ENCODE measurements around the gene CFAP97D1. TPM values are rescaled to one million over a fixed set of nuclear protein-coding genes. Genes with fewer than 3 reads are reported as not detected.

The CFAP97D1 gene
- total RNA-seq, 2 experiments from 2014 or later: not detected

GRCh38 chr17:43801844-43802243 is 21.6 kb downstream of the CFAP97D1 start:
- DNase-seq (no peak), ATAC-seq (no peak)
- H3K4me3 Mint-ChIP-seq: no peak overlapping the region
- H3K27ac Mint-ChIP-seq: no peak overlapping the region
- POLR2A ChIA-PET: no interaction called here
- no peaks in the 10 kb centered on the region for H3K36me3 Mint-ChIP-seq (ENCODE audit: low read depth)
- no peaks in the 10 kb centered on the region for H3K9me3 Mint-ChIP-seq (ENCODE audit: insufficient read depth)
- CTCF ChIA-PET: no interaction called here
- H3K4me1 Mint-ChIP-seq (ENCODE audit: low read depth): no peaks in the 10 kb centered on the region
- peaks cover 30% of the 10 kb centered on the region for H3K27me3 Mint-ChIP-seq (ENCODE audit: low read depth)

DNA sequence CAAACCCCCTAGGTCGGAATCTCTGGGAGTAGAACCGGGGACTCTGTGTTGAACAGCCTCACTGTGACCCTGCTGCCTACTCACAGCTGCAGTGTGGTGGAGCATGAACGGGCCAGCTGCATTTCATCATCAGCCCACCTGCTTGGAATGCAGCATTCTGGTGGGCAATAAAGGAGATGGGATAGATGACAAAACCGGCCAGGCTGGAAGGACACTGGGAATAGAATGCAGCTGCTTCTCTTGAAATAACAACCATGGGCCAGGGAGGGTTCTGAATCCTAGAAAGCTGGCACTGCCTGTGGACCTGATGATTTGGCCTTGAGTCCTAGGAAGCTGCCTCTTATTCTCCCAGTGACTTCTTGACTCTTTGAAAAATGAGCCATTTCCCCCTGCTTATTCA is 23.5 kb downstream of the CFAP97D1 start:
- no peak overlapping the region for H3K27ac Mint-ChIP-seq
- ATAC-seq: no peak

GRCh38 chr17:43805117-43805516 is 24.9 kb downstream of the CFAP97D1 start:
- H3K27me3 Mint-ChIP-seq (ENCODE audit: low read depth): peaks cover 27% of the 10 kb centered on the region
- no peaks in the 10 kb centered on the region for H3K36me3 Mint-ChIP-seq (ENCODE audit: low read depth)
- ChIA-PET CTCF (interaction anchor here (1.0 kb wide), 1 partner anchor 39 kb away, joined by 3 read pairs; no protein-coding TSS in a partner anchor), POLR2A (no interaction called here)
- no peak for DNase-seq
- no peaks in the 10 kb centered on the region for H3K4me1 Mint-ChIP-seq (ENCODE audit: low read depth)
- H3K9me3 Mint-ChIP-seq (ENCODE audit: insufficient read depth): no peaks in the 10 kb centered on the region
- H3K27ac Mint-ChIP-seq: no peak overlapping the region
- no peak overlapping the region for H3K4me3 Mint-ChIP-seq
- ATAC-seq: no peak

More for the DNA sequence above, 23.5 kb downstream of the CFAP97D1 start:
- no peaks in the 10 kb centered on the region for H3K36me3 Mint-ChIP-seq (ENCODE audit: low read depth)
- ChIA-PET POLR2A (no interaction called here), CTCF (interaction anchor here (0.8 kb wide), 1 partner anchor 130 kb away, joined by 3 read pairs; no protein-coding TSS in a partner anchor)
- H3K4me1 Mint-ChIP-seq (ENCODE audit: low read depth): no peaks in the 10 kb centered on the region
- H3K9me3 Mint-ChIP-seq (ENCODE audit: insufficient read depth): no peaks in the 10 kb centered on the region
- DNase-seq: no peak
- no peak overlapping the region for H3K4me3 Mint-ChIP-seq
- H3K27me3 Mint-ChIP-seq (ENCODE audit: low read depth): peaks cover 30% of the 10 kb centered on the region

GRCh38 chr17:43808076-43808475 is 27.8 kb downstream of the CFAP97D1 start:
- no peak for ATAC-seq
- no peak overlapping the region for H3K27ac Mint-ChIP-seq
- H3K9me3 Mint-ChIP-seq (ENCODE audit: insufficient read depth): no peaks in the 10 kb centered on the region
- no peak overlapping the region for H3K4me3 Mint-ChIP-seq
- CTCF ChIA-PET: no interaction called here
- no peaks in the 10 kb centered on the region for H3K4me1 Mint-ChIP-seq (ENCODE audit: low read depth)
- no peak for DNase-seq
- POLR2A ChIA-PET: no interaction called here
- H3K36me3 Mint-ChIP-seq (ENCODE audit: low read depth): no peaks in the 10 kb centered on the region
- H3K27me3 Mint-ChIP-seq (ENCODE audit: low read depth): peaks cover 15% of the 10 kb centered on the region

DNA sequence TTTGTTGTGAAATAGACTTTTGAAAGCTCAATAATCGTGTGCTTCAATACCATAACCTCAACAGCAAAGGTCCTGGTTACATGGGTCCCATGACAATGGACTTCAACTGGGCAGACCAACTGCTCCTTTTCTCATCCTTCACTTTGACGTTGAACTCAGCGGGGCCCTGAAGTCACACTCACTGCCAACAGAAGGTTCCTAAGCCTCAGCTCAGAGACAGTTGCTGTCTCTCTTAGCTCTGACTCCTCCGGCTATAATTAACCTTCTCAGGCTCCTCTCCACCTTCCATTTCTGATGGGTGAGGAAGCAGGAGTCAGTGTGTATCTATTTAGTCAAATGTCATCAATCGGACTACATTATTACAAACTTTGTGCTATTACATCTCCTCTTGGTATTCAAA is 28.9 kb downstream of the CFAP97D1 start:
- H3K4me3 Mint-ChIP-seq: no peak overlapping the region
- peaks cover 12% of the 10 kb centered on the region for H3K27me3 Mint-ChIP-seq (ENCODE audit: low read depth)
- H3K27ac Mint-ChIP-seq: no peak overlapping the region
- no peaks in the 10 kb centered on the region for H3K36me3 Mint-ChIP-seq (ENCODE audit: low read depth)
- H3K4me1 Mint-ChIP-seq (ENCODE audit: low read depth): no peaks in the 10 kb centered on the region
- no peak for ATAC-seq
- ChIA-PET POLR2A (interaction anchor here (0.6 kb wide), 1 partner anchor 9 kb away, joined by 3 read pairs; no protein-coding TSS in a partner anchor), CTCF (interaction anchor here (0.7 kb wide), 1 partner anchor 43 kb away, joined by 3 read pairs; no protein-coding TSS in a partner anchor)
- H3K9me3 Mint-ChIP-seq (ENCODE audit: insufficient read depth): no peaks in the 10 kb centered on the region
- no peak for DNase-seq

- Mint-ChIP-seq H3K27ac (no peak overlapping the region), H3K4me1 (ENCODE audit: low read depth) (no peaks in the 10 kb centered on the region)
- ATAC-seq: no peak
Measured at GRCh38 chr17:43810226-43810715, 30.0 kb downstream of the CFAP97D1 start.

GRCh38 chr17:43810823-43811222 is 30.6 kb downstream of the CFAP97D1 start:
- Mint-ChIP-seq H3K27ac (no peak overlapping the region), H3K9me3 (ENCODE audit: insufficient read depth) (no peaks in the 10 kb centered on the region), H3K4me1 (ENCODE audit: low read depth) (no peaks in the 10 kb centered on the region), H3K4me3 (no peak overlapping the region), H3K36me3 (ENCODE audit: low read depth) (no peaks in the 10 kb centered on the region), H3K27me3 (ENCODE audit: low read depth) (peaks cover 3% of the 10 kb centered on the region)
- ATAC-seq (no peak), DNase-seq (no peak)
- ChIA-PET CTCF (interaction anchor here (1.1 kb wide), 1 partner anchor 35 kb away, joined by 5 read pairs; no protein-coding TSS in a partner anchor), POLR2A (no interaction called here)

More at GRCh38 chr17:43810226-43810715, 30.0 kb downstream of the CFAP97D1 start:
- no peak for DNase-seq
- H3K9me3 Mint-ChIP-seq (ENCODE audit: insufficient read depth): no peaks in the 10 kb centered on the region
- POLR2A ChIA-PET: no interaction called here
- H3K36me3 Mint-ChIP-seq (ENCODE audit: low read depth): no peaks in the 10 kb centered on the region
- CTCF ChIA-PET: interaction anchor here (1.1 kb wide), 1 partner anchor 36 kb away, joined by 5 read pairs; no protein-coding TSS in a partner anchor
- H3K4me3 Mint-ChIP-seq: no peak overlapping the region
- H3K27me3 Mint-ChIP-seq (ENCODE audit: low read depth): peaks cover 7% of the 10 kb centered on the region

DNA sequence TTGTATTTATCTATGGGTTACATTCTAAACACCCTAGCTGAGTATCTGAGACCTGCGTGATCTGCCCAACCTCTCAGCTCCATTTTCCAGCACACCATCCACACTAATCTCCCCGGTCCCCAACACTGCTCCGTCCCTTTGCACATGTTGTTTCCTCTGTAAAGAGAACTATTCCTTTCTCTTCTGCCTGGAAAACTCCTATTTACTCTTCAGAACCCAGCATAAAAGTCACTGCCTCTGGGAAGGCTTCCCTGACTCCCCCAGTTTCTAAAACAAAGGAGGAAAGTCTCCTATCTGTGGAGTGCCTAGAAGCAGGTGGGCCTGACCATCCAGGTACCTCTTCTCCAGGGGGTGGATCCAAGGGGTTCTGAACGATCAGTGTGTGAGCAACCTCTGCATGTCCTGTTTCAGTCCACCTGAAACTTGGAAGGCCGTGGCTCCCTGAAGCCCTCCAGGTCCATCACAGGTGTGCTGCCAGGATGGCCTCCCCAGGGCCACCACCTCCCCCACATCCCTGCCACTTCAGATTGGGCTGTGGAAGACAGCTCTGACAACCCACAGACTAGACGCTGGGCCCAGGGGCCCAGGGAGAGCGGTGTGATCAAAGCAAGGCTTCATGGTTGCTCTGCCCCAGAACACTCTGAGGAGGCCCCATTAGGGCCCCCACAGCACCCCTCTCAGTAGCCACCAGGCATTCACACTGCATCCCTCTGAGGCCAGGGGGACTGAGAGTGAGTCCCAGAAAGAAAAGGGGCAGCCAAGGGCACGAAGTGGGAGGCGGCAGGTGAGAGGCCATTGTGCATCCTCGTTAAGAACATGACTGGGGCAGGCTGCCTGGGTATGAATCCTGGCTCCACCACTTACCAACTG is 32.4 kb downstream of the CFAP97D1 start:
- POLR2A ChIA-PET: no interaction called here
- Mint-ChIP-seq H3K36me3 (ENCODE audit: low read depth) (no peaks in the 10 kb centered on the region), H3K27ac (no peak overlapping the region), H3K9me3 (ENCODE audit: insufficient read depth) (no peaks in the 10 kb centered on the region), H3K27me3 (ENCODE audit: low read depth) (peaks cover 3% of the 10 kb centered on the region), H3K4me3 (no peak overlapping the region), H3K4me1 (ENCODE audit: low read depth) (no peaks in the 10 kb centered on the region)
- DNase-seq: no peak
- ATAC-seq: no peak
- CTCF ChIA-PET: no interaction called here

- CTCF ChIA-PET: no interaction called here
- ATAC-seq (no peak), DNase-seq (no peak)
- POLR2A ChIA-PET: no interaction called here
- Mint-ChIP-seq H3K36me3 (ENCODE audit: low read depth) (no peaks in the 10 kb centered on the region), H3K9me3 (ENCODE audit: insufficient read depth) (no peaks in the 10 kb centered on the region), H3K4me3 (no peak overlapping the region), H3K27ac (no peak overlapping the region), H3K27me3 (ENCODE audit: low read depth) (no peaks in the 10 kb centered on the region), H3K4me1 (ENCODE audit: low read depth) (no peaks in the 10 kb centered on the region)
Measured at GRCh38 chr17:43813386-43813785, 33.2 kb downstream of the CFAP97D1 start.

DNA sequence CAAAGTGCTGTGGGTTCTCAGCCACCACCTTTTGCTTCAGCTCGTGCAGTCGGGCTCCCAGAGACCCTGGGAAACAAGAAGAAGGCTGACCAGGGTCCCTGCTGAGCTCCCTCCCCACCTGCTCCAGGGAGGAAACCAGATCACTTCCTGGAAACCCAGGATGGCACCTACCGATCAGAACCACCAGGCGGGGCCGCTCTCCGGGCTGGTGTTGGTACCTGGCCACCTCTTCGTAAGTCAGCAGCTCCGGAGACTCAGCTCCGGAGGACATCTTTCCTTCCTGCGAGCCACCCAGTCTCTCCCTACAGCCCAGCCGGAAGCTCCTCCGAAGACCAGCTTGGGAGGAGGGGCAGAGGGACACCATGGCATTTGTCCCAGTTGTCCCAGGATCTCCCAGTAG is 33.8 kb downstream of the CFAP97D1 start:
- no peak overlapping the region for H3K4me3 Mint-ChIP-seq
- ChIA-PET POLR2A (no interaction called here), CTCF (no interaction called here)
- H3K9me3 Mint-ChIP-seq (ENCODE audit: insufficient read depth): no peaks in the 10 kb centered on the region
- no peaks in the 10 kb centered on the region for H3K27me3 Mint-ChIP-seq (ENCODE audit: low read depth)
- no peak for DNase-seq
- ATAC-seq: no peak
- no peaks in the 10 kb centered on the region for H3K36me3 Mint-ChIP-seq (ENCODE audit: low read depth)
- H3K4me1 Mint-ChIP-seq (ENCODE audit: low read depth): no peaks in the 10 kb centered on the region
- no peak overlapping the region for H3K27ac Mint-ChIP-seq

DNA sequence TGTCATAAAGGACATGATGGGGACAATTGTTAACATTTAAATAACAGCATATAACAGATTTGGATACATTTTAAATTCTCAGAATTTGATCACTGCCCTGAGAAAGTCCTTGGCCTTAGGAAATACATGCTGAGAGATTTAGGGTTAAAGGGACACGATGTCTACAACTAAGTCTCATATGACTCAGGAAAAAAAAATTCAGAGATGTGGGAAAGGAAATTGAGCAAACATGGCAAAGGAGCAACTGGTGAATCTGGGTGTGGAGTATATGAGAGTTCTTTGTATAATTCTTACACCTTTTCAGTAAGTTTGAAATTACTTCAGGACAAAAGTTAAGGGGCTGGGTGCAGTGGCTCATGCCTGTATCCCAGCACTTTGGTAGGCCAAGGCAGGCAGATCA is 34.5 kb downstream of the CFAP97D1 start:
- DNase-seq (no peak), ATAC-seq (no peak)
- Mint-ChIP-seq H3K4me3 (no peak overlapping the region), H3K36me3 (ENCODE audit: low read depth) (no peaks in the 10 kb centered on the region), H3K9me3 (ENCODE audit: insufficient read depth) (no peaks in the 10 kb centered on the region), H3K27ac (no peak overlapping the region), H3K27me3 (ENCODE audit: low read depth) (no peaks in the 10 kb centered on the region), H3K4me1 (ENCODE audit: low read depth) (no peaks in the 10 kb centered on the region)
- CTCF ChIA-PET: no interaction called here
- POLR2A ChIA-PET: no interaction called here
